ENCODE measurements around the gene COL2A1. TPM values are rescaled to one million over a fixed set of nuclear protein-coding genes. Genes with fewer than 3 reads are reported as not detected.
"Not testable (repeated sequence)": the region's sequence is repeated elsewhere in the genome, so short reads cannot be mapped to it uniquely, and the experiment has no call there.

The COL2A1 gene
- total RNA-seq, 3 donors from 2014 or later = 1.6 to 3.2 TPM; not detected in 1

GRCh38 chr12:47965581-47965980 lies 38.7 kb downstream of the COL2A1 start:
- no peak for TF ChIP-seq POLR2A (IDR thresholded peaks at IDR 0.05)
- Histone ChIP-seq H3K27me3 (no peaks in the 10 kb centered on the region), H3K4me3 (no peak overlapping the region), H3K4me1 (no peaks in the 10 kb centered on the region), H3K36me3 (no peaks in the 10 kb centered on the region), H3K9me3 (no peaks in the 10 kb centered on the region), H3K27ac (peak overlapping the region in 1 of 2 donors; percentile 38)
- no peak for DNase-seq (ENCODE audit: low spot score in 2 of 2)
- intact Hi-C loops (cut with DNase I; ENCODE audit: low total_unique reads) = no loop called here

GRCh38 chr12:47964106-47964728 lies 40.1 kb downstream of the COL2A1 start:
- TF ChIP-seq CTCF (IDR thresholded peaks at IDR 0.05) (no peak), POLR2A (IDR thresholded peaks at IDR 0.05) (no peak), POLR2AphosphoS5 (IDR thresholded peaks at IDR 0.05) (peak in 1 of 3 donors; percentile 40)
- Histone ChIP-seq H3K27me3 (no peaks in the 10 kb centered on the region), H3K9me3 (no peaks in the 10 kb centered on the region), H3K27ac (peak overlapping the region; percentile 66 to 78), H3K4me1 (no peaks in the 10 kb centered on the region), H3K36me3 (no peaks in the 10 kb centered on the region), H3K4me3 (peak overlapping the region; percentile 68 to 85 (median 81))
- intact Hi-C loops (cut with DNase I; ENCODE audit: low total_unique reads) = loop anchor here (1.0 kb wide), 1 partner anchor 24 kb away; no protein-coding TSS in a partner anchor
- DNase-seq (ENCODE audit: low spot score in 2 of 2) = no peak

GRCh38 chr12:47963340-47964040 lies 40.8 kb downstream of the COL2A1 start, which contains the start of gene TMEM106C:
Gene TMEM106C (plus strand): TSS chr12:47963596. CDS start chr12:47964237, 641 bp downstream.
- Histone ChIP-seq H3K27ac (peak within 1 kb of the TSS; percentile 66 to 78), H3K4me1 (no peaks in the 10 kb centered on the region), H3K27me3 (no peaks in the 10 kb centered on the region), H3K9me3 (no peaks in the 10 kb centered on the region), H3K4me3 (peak within 1 kb of the TSS; percentile 68 to 85 (median 81)), H3K36me3 (no peaks in the 10 kb centered on the region)
- intact Hi-C loops (cut with DNase I; ENCODE audit: low total_unique reads) = loop anchor here (1.0 kb wide), 1 partner anchor 23 kb away; no protein-coding TSS in a partner anchor
- DNase-seq (ENCODE audit: low spot score in 2 of 2) = peak; percentile 83 to 87
- peak in 2 of 3 donors; percentile 39 to 69 for TF ChIP-seq POLR2AphosphoS5 (IDR thresholded peaks at IDR 0.05)
- peak; percentile 90 to 96 (median 95) for TF ChIP-seq CTCF (IDR thresholded peaks at IDR 0.05)
- TF ChIP-seq POLR2A (IDR thresholded peaks at IDR 0.05) = peak; percentile 24

- no peaks in the 10 kb centered on the region for H3K36me3 ChIP-seq
- no peak overlapping the region for H3K4me3 ChIP-seq
- no peaks in the 10 kb centered on the region for H3K27me3 ChIP-seq
- intact Hi-C loops (cut with DNase I; ENCODE audit: low total_unique reads) = no loop called here
- H3K9me3 ChIP-seq = no peaks in the 10 kb centered on the region
- no peak overlapping the region for H3K27ac ChIP-seq
- DNase-seq (ENCODE audit: low spot score in 2 of 2) = no peak
- no peak for TF ChIP-seq CTCF (IDR thresholded peaks at IDR 0.05)
- TF ChIP-seq POLR2A (IDR thresholded peaks at IDR 0.05) = no peak
- no peak for TF ChIP-seq POLR2AphosphoS5 (IDR thresholded peaks at IDR 0.05)
- no peaks in the 10 kb centered on the region for H3K4me1 ChIP-seq
Observed at GRCh38 chr12:47962198-47962597, 42.1 kb downstream of the COL2A1 start.

GRCh38 chr12:47957671-47958070 lies 46.6 kb downstream of the COL2A1 start:
- not testable (repeated sequence) for H3K36me3 ChIP-seq; H3K4me1 ChIP-seq; H3K27me3 ChIP-seq; H3K9me3 ChIP-seq; DNase-seq (ENCODE audit: low spot score in 2 of 2); H3K27ac ChIP-seq; H3K4me3 ChIP-seq
- intact Hi-C loops (cut with DNase I; ENCODE audit: low total_unique reads) = loop anchor here (10.0 kb wide), 1 partner anchor 53 kb away; the partner anchor contains the start of gene VDR

- intact Hi-C loops (cut with DNase I; ENCODE audit: low total_unique reads) = loop anchor here (10.0 kb wide), 1 partner anchor 50 kb away; the partner anchor contains the start of gene VDR
- no peaks in the 10 kb centered on the region for H3K36me3 ChIP-seq
- H3K27ac ChIP-seq = no peak overlapping the region
- no peak overlapping the region for H3K4me3 ChIP-seq
- H3K4me1 ChIP-seq = no peaks in the 10 kb centered on the region
- H3K27me3 ChIP-seq = no peaks in the 10 kb centered on the region
- DNase-seq (ENCODE audit: low spot score in 2 of 2) = no peak
- TF ChIP-seq CTCF (IDR thresholded peaks at IDR 0.05) = no peak
- TF ChIP-seq POLR2AphosphoS5 (IDR thresholded peaks at IDR 0.05) = no peak
- no peak for TF ChIP-seq POLR2A (IDR thresholded peaks at IDR 0.05)
- no peaks in the 10 kb centered on the region for H3K9me3 ChIP-seq
Observed at GRCh38 chr12:47955059-47955458, 49.2 kb downstream of the COL2A1 start.
